Neural crest cell (in vitro differentiated cells): ENCODE data around the gene PPP1R15A. TPM values are rescaled to one million over a fixed set of nuclear protein-coding genes. Genes with fewer than 3 reads are reported as not detected.
A peak's percentile ranks its signal among the peaks of the same experiment; 100 is the strongest.
"Not testable (repeated sequence)": the region's sequence is repeated elsewhere in the genome, so short reads cannot be mapped to it uniquely, and the experiment has no call there.

Experiments used
- DNase-seq: peaks from one replicate; pipeline ENCODE4 v3.0.0; 2021; ENCODE audit warnings: low read depth, mixed read lengths, low spot score
- H3K27ac Mint-ChIP-seq: one replicate; pipeline ENCODE4 v1.8.0; 2021; ENCODE audit warnings: mild to moderate bottlenecking, mixed read lengths; ENCODE audit not compliant: unreplicated experiment
- H3K27me3 Mint-ChIP-seq: 2 replicates; pipeline ENCODE4 v1.8.0; 2021; ENCODE audit warnings: low read depth, mild to moderate bottlenecking, mixed read lengths
- H3K36me3 Mint-ChIP-seq: 2 replicates; pipeline ENCODE4 v1.8.0; 2021; ENCODE audit warnings: low read depth, mild to moderate bottlenecking, mixed read lengths
- H3K4me1 Mint-ChIP-seq: 2 replicates; pipeline ENCODE4 v1.8.0; 2021; ENCODE audit warnings: mixed read lengths
- H3K4me3 Mint-ChIP-seq: one replicate; pipeline ENCODE4 v1.8.0; 2021; ENCODE audit warnings: mild to moderate bottlenecking, mixed read lengths
- H3K9me3 Mint-ChIP-seq: 2 replicates; pipeline ENCODE4 v1.8.0; 2021; ENCODE audit warnings: mixed read lengths
- total RNA-seq: library from RNA; stranded (reverse); gene quantifications from 2 replicates; pipeline ENCODE4 v1.2.1, GENCODE V29; 2021
- TF ChIP-seq, protein P1 (sequence below): fragments of 200-600 bp; sonication (generic); conservative IDR thresholded peaks from 2 replicates; pipeline ENCODE4 v1.5.0; 2021; ENCODE audit warnings: antibody characterized with exemption, mild to moderate bottlenecking

The PPP1R15A gene
- total RNA-seq, 1 donor from 2014 or later, result 27.5 TPM

DNA sequence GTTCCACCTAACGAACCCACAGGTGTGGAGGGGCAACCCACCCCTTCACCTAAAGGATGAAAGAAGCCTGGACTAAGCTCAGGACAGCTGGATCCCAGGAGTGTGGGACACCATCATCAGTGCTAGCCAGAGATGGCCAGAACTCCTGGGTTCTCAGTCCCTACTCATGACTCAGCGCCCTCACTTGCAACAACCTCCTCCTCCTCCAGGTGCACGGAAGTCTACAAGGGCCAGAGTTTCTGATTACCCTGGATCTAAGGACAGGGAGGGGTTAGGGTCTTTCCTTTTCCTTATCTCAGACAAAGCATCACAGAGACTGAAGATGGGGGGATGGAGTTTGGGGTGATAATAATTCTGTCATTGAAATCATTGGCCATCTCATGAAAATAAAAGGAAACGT is 18.3 kb downstream of the PPP1R15A start:
- Mint-ChIP-seq H3K4me1 (no peaks in the 10 kb centered on the region), H3K36me3 (no peaks in the 10 kb centered on the region), H3K27ac (no peak overlapping the region), H3K4me3 (no peak overlapping the region), H3K9me3 (no peaks in the 10 kb centered on the region), H3K27me3 (no peaks in the 10 kb centered on the region)
- no peak for DNase-seq
- TF ChIP-seq, protein P1, sequence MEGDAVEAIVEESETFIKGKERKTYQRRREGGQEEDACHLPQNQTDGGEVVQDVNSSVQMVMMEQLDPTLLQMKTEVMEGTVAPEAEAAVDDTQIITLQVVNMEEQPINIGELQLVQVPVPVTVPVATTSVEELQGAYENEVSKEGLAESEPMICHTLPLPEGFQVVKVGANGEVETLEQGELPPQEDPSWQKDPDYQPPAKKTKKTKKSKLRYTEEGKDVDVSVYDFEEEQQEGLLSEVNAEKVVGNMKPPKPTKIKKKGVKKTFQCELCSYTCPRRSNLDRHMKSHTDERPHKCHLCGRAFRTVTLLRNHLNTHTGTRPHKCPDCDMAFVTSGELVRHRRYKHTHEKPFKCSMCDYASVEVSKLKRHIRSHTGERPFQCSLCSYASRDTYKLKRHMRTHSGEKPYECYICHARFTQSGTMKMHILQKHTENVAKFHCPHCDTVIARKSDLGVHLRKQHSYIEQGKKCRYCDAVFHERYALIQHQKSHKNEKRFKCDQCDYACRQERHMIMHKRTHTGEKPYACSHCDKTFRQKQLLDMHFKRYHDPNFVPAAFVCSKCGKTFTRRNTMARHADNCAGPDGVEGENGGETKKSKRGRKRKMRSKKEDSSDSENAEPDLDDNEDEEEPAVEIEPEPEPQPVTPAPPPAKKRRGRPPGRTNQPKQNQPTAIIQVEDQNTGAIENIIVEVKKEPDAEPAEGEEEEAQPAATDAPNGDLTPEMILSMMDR, result no peak

DNA sequence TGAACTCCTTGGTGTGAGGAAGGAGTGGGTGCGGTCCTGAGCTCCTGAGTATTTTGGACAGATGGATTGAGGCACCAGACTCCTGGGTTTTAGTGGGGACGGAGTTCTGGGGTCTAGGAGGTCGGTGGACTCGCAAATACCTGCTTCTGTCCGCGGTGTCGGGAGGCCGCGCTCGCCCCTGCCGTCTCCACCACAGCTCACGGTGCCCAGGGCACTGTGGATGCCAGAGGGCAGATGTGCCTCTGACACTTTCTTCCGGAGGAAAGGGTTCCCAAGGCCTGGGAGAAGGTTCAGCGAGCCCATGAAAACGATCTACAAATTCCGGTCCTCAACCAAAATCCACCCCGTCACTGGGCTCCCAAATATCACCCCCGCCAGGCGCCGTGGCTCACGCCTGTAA is 23.0 kb downstream of the PPP1R15A start:
- H3K4me3 Mint-ChIP-seq, result no peak overlapping the region
- H3K36me3 Mint-ChIP-seq, result no peaks in the 10 kb centered on the region

DNA sequence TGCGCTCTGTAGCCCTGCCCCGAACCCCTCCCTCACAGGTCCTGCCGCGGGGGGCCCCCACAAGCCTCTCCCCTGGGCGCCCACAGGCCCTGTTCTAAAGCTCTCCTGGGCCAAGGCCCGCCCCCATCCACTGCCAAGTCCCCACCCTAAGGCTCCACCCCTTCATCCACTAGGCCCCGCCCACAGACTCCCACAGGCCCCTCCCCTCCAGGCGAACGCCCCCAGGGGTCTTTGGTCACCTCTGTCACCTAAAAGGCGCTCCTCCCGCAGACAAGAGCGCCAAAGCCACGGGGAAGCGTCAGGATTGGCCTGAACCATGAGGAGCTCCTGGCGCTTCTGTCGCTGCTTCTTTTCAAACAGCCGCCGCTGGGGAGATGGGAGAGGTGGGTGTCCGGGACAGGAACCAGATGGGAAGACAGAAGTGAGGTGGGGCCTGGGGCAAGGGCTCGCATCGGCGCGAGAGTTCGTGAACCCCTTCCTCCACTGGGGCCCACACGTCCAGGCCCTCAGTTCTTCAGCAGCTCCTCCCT is 24.0 kb downstream of the PPP1R15A start:
- no peaks in the 10 kb centered on the region for H3K9me3 Mint-ChIP-seq
- TF ChIP-seq, protein P1, result no peak
- H3K27me3 Mint-ChIP-seq, result no peaks in the 10 kb centered on the region
- H3K4me3 Mint-ChIP-seq, result no peak overlapping the region
- H3K27ac Mint-ChIP-seq, result no peak overlapping the region
- no peaks in the 10 kb centered on the region for H3K36me3 Mint-ChIP-seq
- H3K4me1 Mint-ChIP-seq, result peaks cover 18% of the 10 kb centered on the region
- peak; percentile 30 for DNase-seq

More for the DNA sequence above, 23.0 kb downstream of the PPP1R15A start:
- Mint-ChIP-seq H3K9me3 (no peaks in the 10 kb centered on the region), H3K4me1 (peaks cover 10% of the 10 kb centered on the region), H3K27me3 (no peaks in the 10 kb centered on the region), H3K27ac (no peak overlapping the region)
- no peak for DNase-seq
- TF ChIP-seq, protein P1, result no peak

- TF ChIP-seq, protein P1, result no peak
- no peak overlapping the region for H3K27ac Mint-ChIP-seq
- H3K9me3 Mint-ChIP-seq, result no peaks in the 10 kb centered on the region
- H3K27me3 Mint-ChIP-seq, result no peaks in the 10 kb centered on the region
- H3K4me1 Mint-ChIP-seq, result peaks cover 19% of the 10 kb centered on the region
- no peak overlapping the region for H3K4me3 Mint-ChIP-seq
- H3K36me3 Mint-ChIP-seq, result no peaks in the 10 kb centered on the region
- no peak for DNase-seq
These were observed 25.0 kb downstream of the PPP1R15A start for GRCh38 chr19:48897181-48897580.

DNA sequence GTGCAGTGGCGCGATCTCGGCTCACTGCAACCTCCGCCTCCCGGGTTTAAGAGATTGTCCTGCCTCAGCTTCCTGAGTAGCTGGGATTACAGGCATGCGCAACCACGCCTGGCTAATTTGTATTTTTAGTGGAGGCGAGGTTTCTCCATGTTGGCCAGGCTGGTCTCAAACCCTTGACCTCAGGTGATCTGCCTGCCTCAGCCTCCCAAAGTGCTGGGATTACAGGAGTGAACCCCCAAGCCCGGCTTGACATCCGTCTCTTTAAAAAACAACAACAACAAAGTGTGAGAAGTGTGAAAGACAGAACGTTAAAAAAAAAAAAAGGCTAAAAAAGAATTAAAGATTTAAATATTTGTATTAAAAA is 27.1 kb downstream of the PPP1R15A start:
- H3K27me3 Mint-ChIP-seq, DNase-seq, H3K9me3 Mint-ChIP-seq, H3K36me3 Mint-ChIP-seq: not testable (repeated sequence)
- Mint-ChIP-seq H3K4me3 (peak overlapping the region; percentile 92), H3K27ac (peak overlapping the region; percentile 96), H3K4me1 (peaks cover 23% of the 10 kb centered on the region)

DNA sequence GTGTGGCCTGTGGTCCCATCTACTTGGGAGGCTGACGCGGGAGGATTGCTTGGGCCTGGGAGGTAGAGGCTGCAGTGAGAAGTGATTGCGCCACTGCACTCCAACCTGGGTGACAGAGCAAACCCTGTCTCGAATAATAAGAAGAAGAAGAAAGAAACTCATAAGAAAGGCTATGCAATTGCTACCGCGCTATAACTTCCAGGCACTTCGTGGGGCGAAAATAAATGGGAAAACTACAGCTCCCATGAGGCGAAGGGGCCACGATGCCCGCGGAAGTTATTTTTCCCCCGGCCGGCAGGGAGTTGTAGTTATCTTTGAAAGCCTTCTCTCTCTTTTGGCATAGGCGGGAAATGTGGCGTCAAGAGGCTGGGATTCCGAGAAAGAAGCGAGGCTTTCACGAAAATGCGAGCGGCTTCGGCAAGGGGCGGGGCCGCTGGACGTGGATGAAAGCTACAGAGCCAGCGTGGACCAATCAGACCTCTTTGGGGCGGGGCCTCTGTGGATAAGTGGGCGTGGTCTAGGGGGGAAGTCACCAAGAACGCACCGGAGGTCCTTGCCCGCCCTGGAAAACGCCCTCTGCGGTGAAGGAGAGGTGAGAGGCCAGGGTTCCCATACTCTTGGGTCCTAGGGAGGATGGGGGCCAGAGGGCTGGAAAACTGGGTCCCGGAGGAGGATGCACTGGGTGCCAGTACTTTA is 27.7 kb downstream of the PPP1R15A start, which contains the start of gene NUCB1:
TSS of gene NUCB1 (plus strand) at position 532 of the 696 bp plus-strand sequence. CDS start 485 bp downstream, outside the sequence.
- H3K27me3 Mint-ChIP-seq, result no peaks in the 10 kb centered on the region
- H3K36me3 Mint-ChIP-seq, result peaks cover 6% of the 10 kb centered on the region
- DNase-seq, result peak; percentile 99
- peak within 1 kb of the TSS; percentile 96 for H3K27ac Mint-ChIP-seq
- peak within 1 kb of the TSS; percentile 92 for H3K4me3 Mint-ChIP-seq
- no peaks in the 10 kb centered on the region for H3K9me3 Mint-ChIP-seq
- TF ChIP-seq, protein P1, result peak; percentile 42
- peaks cover 23% of the 10 kb centered on the region for H3K4me1 Mint-ChIP-seq
